ENCODE measurements around the gene SMARCA4. TPM values are rescaled to one million over a fixed set of nuclear protein-coding genes. Genes with fewer than 3 reads are reported as not detected.

SMARCA4 gene
- total RNA-seq (2014; rRNA removed): 105 and 108 TPM in 2 replicates
- 106 TPM for polyA plus RNA-seq (2012)

DNA sequence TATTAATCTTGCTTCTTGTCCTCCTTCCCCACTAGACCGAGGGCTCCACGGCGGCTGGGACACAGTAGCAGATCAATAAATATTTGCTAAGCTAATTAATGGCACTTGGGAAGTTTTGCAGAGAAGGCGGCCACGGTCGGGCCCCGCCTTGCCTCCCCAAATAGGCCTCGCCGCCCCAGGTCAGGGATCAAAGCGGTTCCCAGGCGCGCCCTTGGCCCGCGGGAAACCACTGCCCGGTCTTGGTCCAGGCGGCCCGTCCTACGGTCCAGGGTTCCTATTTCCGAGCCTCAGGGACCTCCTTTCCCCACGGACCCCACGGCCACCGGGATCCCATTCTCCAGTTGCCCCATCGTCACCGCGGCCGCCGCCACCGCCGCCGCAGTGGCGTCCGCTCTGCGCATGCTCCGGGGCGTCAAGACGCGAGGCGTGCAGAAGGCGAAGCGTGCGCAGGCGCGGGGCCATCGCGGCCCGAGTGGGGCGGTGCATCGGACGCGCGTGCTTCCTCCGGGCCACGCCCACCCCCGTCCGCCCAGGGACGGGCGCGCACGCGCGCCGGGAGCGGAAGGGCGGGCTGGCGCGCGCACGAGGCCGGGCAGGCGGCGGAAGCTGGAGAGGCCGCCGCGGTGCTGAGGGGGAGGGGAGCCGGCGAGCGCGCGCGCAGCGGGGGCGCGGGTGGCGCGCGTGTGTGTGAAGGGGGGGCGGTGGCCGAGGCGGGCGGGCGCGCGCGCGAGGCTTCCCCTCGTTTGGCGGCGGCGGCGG is at the start of gene SMARCA4:
SMARCA4 (plus strand) TSS at position 717 of the 759 bp plus-strand sequence. CDS start 23,122 bp downstream, outside the sequence.
- peak; percentile 95 for DNase-seq (ENCODE audit: low read depth)

GRCh38 chr19:10911579-10912363 is 49.1 kb upstream of the SMARCA4 start:
- peak; percentile 46 for DNase-seq (ENCODE audit: low read depth)

- DNase-seq (ENCODE audit: low read depth): no peak
These were observed 48.2 kb upstream of the SMARCA4 start for GRCh38 chr19:10912619-10913018.

GRCh38 chr19:10913716-10914340 is 47.0 kb upstream of the SMARCA4 start:
- no peak for DNase-seq (ENCODE audit: low read depth)

DNA sequence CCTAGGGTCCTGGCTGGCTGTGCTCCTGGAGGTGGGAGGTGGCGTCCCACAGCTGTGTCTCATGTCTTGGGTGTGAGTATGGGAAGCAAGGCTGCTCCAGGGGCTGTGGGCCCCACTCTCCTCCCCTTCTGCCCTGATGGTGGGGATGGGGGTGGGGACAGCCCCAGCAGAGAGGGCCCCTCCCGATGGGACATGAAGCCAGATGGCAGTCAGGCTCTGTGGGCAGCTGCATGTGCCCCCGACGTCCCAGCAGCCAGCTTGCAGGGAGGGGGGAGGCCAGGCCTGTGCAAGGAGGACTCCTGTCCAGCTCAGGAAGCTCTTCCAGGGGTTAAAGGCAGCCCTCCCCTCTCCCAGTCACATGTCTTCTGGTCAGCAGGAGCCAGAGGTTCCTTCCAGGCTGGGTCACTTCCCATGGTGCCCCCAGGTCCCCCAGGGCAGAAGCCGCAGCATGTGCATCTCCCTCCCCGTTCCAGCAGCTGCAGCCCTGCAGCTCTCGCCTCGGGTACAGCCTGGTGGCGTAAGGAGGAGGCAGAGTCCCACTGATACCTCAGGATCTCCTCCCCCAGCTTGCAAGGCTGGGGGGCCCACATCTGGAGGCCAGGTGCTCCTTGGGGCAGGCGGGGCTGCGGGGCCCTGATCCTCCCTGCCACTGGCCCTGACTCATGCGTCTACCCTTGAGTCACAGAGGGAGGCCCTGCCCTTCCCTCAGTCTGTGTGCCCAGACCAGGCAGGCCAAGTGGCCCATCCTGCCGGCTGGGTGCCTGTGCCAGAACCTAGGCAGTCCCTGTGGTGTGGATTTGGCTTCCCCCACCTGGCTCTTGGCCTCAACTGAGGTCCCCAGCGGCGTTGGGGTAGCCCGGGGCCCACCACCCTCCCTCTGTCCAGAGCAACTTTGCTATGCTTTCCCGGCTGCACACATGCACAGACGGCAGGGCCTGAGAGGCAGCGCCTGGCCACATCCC is 45.4 kb upstream of the SMARCA4 start:
- peak; percentile 91 for DNase-seq (ENCODE audit: low read depth)

DNA sequence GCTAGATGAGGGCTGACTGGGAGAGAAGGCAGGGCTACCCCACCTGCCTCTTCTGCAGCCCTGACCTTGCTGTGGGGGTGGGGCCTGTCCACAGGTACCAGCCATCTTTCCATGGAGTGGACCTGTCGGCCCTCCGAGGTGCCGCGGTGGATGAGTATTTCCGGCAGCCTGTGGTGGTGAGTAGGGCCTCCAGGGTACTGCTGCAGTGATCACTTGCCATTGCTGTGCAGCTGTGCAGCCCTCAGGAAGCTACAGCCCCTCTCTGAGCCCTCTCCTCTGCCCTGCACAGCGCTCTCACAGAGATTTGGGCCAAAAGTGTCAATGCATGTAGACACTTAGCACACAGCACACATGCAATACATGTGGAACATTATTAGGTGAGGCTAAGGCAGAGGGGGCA is 44.2 kb upstream of the SMARCA4 start:
- no peak for DNase-seq (ENCODE audit: low read depth)

- DNase-seq (ENCODE audit: low read depth): no peak
These were observed 42.5 kb upstream of the SMARCA4 start for GRCh38 chr19:10918359-10918758.

GRCh38 chr19:10919352-10920287 is 41.2 kb upstream of the SMARCA4 start:
- no peak for DNase-seq (ENCODE audit: low read depth)

DNA sequence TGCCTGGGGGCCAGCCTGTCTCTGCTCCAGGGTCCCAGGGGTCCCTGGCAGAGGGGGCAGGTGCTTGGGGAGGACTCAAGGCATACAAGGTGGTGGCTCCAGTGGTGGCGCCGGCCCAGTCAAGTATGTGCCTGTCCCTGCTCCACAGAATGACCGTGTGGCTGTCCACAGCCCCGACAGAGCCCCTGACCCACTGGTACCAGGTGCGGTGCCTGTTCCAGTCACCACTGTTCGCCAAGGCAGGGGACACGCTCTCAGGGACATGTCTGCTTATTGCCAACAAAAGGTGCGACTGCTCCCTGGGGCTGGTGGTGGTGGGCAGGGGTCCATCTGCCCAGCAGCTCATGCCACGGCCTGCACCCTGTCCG is 40.6 kb upstream of the SMARCA4 start:
- DNase-seq (ENCODE audit: low read depth): no peak

DNA sequence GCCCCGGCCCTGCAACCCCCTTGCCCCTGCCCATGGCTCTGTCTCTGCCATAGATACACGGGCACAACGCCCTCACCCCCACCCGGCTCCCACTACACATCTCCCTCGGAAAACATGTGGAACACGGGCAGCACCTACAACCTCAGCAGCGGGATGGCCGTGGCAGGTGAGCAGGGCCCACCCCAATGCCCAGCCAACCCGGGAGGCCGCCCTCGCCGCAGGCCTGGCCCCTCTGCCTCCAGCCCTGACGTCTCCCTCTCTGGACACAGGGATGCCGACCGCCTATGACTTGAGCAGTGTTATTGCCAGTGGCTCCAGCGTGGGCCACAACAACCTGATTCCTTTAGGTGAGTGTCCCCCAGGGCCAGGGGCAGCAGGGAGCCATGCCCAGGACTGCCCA is 40.0 kb upstream of the SMARCA4 start:
- no peak for DNase-seq (ENCODE audit: low read depth)

- DNase-seq (ENCODE audit: low read depth): no peak
These were observed 39.5 kb upstream of the SMARCA4 start for GRCh38 chr19:10921199-10921909.

GRCh38 chr19:10921910-10922637 is 38.8 kb upstream of the SMARCA4 start:
- DNase-seq (ENCODE audit: low read depth): no peak

DNA sequence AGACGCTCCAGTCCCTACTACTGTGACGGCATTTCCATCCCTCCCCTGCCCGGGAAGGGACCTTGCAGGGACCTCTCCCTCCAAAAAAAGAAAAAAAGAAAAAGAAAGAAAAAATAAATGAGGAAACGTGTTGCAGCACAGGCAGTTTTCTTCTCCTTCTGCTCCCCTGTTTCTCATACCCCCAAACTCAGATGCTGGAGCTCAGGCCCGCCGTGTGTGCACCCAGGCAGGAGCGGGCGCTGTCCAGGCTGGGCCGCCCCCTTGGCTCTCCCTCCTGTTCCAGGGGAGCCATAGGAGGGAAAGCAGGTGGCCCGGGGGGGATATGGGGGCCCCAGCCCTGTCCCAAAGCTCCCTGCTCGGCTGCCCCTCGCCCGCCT is 38.2 kb upstream of the SMARCA4 start:
- DNase-seq (ENCODE audit: low read depth): no peak

- DNase-seq (ENCODE audit: low read depth): no peak
These were observed 37.3 kb upstream of the SMARCA4 start for GRCh38 chr19:10923260-10924112.

GRCh38 chr19:10924597-10924996 is 36.2 kb upstream of the SMARCA4 start:
- no peak for DNase-seq (ENCODE audit: low read depth)

GRCh38 chr19:10927730-10928562 is 32.9 kb upstream of the SMARCA4 start:
- no peak for DNase-seq (ENCODE audit: low read depth)

All from LHCN-M2 (cell line).